Measurements from ENCODE around the gene EYA2. TPM values are rescaled to one million over a fixed set of nuclear protein-coding genes. Genes with fewer than 3 reads are reported as not detected.
"Not testable (repeated sequence)": the region's sequence is repeated elsewhere in the genome, so short reads cannot be mapped to it uniquely, and the experiment has no call there.

The EYA2 gene
- total RNA-seq, 4 donors from 2014 or later: 0.47 to 4.1 (median 2.2) TPM

DNA sequence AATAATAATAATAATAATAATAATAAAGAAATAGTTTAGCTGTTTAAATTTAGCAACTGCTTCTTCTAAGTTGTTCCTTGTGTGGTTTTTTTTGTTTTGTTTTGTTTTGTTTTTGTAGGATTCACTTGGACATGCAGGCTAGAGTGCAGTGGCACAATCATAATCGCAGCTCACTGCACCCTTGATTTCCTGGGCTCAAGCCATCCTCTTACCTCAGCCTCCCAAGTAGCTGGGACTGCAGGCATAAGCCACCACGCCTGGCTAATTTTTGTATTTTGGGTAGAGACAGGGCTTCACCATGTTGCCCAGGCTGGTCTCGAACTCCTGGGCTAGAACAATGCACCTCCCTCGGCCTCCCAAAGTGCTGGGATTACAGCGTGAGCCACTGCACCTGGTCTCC lies 15.3 kb upstream of the EYA2 start:
- WGBS, 2 donors (ENCODE audit: low coverage in 1 of 2): 70 to 79% methylated on average over 5 of the region's 5 CpGs
- peaks cover 4% of the 10 kb centered on the region for H3K27me3 ChIP-seq
- no peaks in the 10 kb centered on the region for H3K9me3 ChIP-seq
- TF ChIP-seq EP300 (IDR thresholded peaks at IDR 0.05): no peak
- no peak for TF ChIP-seq POLR2A (IDR thresholded peaks at IDR 0.05)
- TF ChIP-seq POLR2AphosphoS5 (IDR thresholded peaks at IDR 0.05): no peak
- TF ChIP-seq CTCF (IDR thresholded peaks at IDR 0.05): no peak
- no peaks in the 10 kb centered on the region for H3K4me1 ChIP-seq
- no peaks in the 10 kb centered on the region for H3K36me3 ChIP-seq
- ATAC-seq: no peak
- no peak overlapping the region for H3K27ac ChIP-seq
- H3K4me3 ChIP-seq: no peak overlapping the region

- H3K36me3 ChIP-seq, H3K4me3 ChIP-seq, ATAC-seq, H3K4me1 ChIP-seq, H3K27ac ChIP-seq, H3K27me3 ChIP-seq, H3K9me3 ChIP-seq: not testable (repeated sequence)
- WGBS, 2 donors (ENCODE audit: low coverage in 1 of 2): 77 to 92% methylated on average over 2 to 4 of the region's 5 CpGs
Observed at GRCh38 chr20:46879963-46880362, 14.7 kb upstream of the EYA2 start.

- Histone ChIP-seq H3K27me3 (peaks cover 4% of the 10 kb centered on the region), H3K27ac (no peak overlapping the region), H3K4me3 (no peak overlapping the region), H3K4me1 (no peaks in the 10 kb centered on the region), H3K9me3 (no peaks in the 10 kb centered on the region), H3K36me3 (no peaks in the 10 kb centered on the region)
- 6 to 13% methylated on average over 6 of the region's 6 CpGs for WGBS, 2 donors (ENCODE audit: low coverage in 1 of 2)
- peak; percentile 21 for TF ChIP-seq POLR2AphosphoS5 (IDR thresholded peaks at IDR 0.05)
- no peak for TF ChIP-seq POLR2A (IDR thresholded peaks at IDR 0.05)
- no peak for ATAC-seq
Observed at GRCh38 chr20:46883892-46884291, 10.8 kb upstream of the EYA2 start.

- no peak for TF ChIP-seq EP300 (IDR thresholded peaks at IDR 0.05)
- no peak for TF ChIP-seq POLR2A (IDR thresholded peaks at IDR 0.05)
- no peak for TF ChIP-seq CTCF (IDR thresholded peaks at IDR 0.05)
- no peak for TF ChIP-seq POLR2AphosphoS5 (IDR thresholded peaks at IDR 0.05)
- ATAC-seq: no peak
- peaks cover 32% of the 10 kb centered on the region for H3K27me3 ChIP-seq
Observed at GRCh38 chr20:46890682-46891081, 4.0 kb upstream of the EYA2 start.

GRCh38 chr20:46893051-46893450 lies 1.6 kb upstream of the EYA2 start:
- H3K9me3 ChIP-seq: peaks cover 0 to 21% (median 0%) of the 10 kb centered on the region in 3 donors
- H3K27me3 ChIP-seq: peaks cover 51% of the 10 kb centered on the region
- no peak overlapping the region for H3K27ac ChIP-seq
- H3K4me1 ChIP-seq: peaks cover 0 to 20% (median 0%) of the 10 kb centered on the region in 3 donors
- TF ChIP-seq POLR2A (IDR thresholded peaks at IDR 0.05) (no peak), EP300 (IDR thresholded peaks at IDR 0.05) (no peak), CTCF (IDR thresholded peaks at IDR 0.05) (no peak), POLR2AphosphoS5 (IDR thresholded peaks at IDR 0.05) (no peak)
- H3K4me3 ChIP-seq: no peak overlapping the region
- WGBS, 2 donors (ENCODE audit: low coverage in 1 of 2): 94% methylated on average over 3 of the region's 3 CpGs; no CpG with 5 or more reads in 1 of the 2 donors
- no peak for ATAC-seq
- H3K36me3 ChIP-seq: no peaks in the 10 kb centered on the region

More at GRCh38 chr20:46890682-46891081, 4.0 kb upstream of the EYA2 start:
- Histone ChIP-seq H3K36me3 (no peaks in the 10 kb centered on the region), H3K4me1 (peaks cover 0 to 16% (median 0%) of the 10 kb centered on the region in 3 donors), H3K27ac (no peak overlapping the region), H3K4me3 (no peak overlapping the region), H3K9me3 (peaks cover 0 to 21% (median 0%) of the 10 kb centered on the region in 3 donors)

DNA sequence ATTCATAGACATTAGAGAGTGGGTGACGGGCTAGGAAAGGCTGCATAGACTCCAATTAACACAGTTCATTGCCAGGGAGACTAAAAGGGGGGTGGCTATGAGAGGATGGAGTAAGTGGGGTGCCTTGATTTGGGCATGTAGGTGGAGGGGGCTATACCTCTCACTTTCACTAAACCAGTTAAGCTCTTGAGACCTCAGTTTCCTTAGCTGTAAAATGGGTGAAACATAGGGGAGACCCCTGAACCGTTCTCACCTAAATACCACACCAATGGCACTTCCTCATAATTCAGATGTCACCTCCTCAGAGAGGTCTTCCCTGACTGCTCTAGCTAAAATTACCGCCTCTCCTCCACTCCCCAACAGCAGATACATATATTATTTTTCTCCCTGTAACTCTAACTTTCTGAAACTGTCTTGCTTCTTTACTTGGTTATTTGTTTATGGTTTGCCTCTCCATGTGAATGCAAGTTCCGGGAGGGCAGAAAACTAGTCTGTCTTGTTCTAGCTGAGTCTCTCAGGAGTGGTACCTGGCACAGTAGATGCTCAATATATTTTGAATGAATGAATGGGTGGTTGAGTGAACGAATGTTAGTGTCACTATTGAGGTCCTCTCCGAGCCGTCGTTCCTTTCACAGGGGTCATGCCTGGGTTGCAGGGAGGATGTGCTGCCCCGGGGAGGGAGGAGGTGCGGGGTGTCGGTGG lies 615 bp upstream of the EYA2 start:
- TF ChIP-seq CTCF (IDR thresholded peaks at IDR 0.05) (no peak), POLR2A (IDR thresholded peaks at IDR 0.05) (no peak), EP300 (IDR thresholded peaks at IDR 0.05) (no peak), POLR2AphosphoS5 (IDR thresholded peaks at IDR 0.05) (no peak)
- Histone ChIP-seq H3K27me3 (peaks cover 57% of the 10 kb centered on the region), H3K9me3 (peaks cover 0 to 21% (median 0%) of the 10 kb centered on the region in 3 donors), H3K27ac (peak overlapping the region in 1 of 4 donors; percentile 71), H3K36me3 (no peaks in the 10 kb centered on the region), H3K4me1 (peaks cover 0 to 20% (median 0%) of the 10 kb centered on the region in 3 donors), H3K4me3 (peak overlapping the region in 1 of 2 donors; percentile 56)
- 47 to 73% methylated on average over 3 to 5 of the region's 11 CpGs for WGBS, 2 donors (ENCODE audit: low coverage in 1 of 2)
- ATAC-seq: no peak

Measured in gastroesophageal sphincter (tissue), 4 donors.